Lung (tissue), 12 donors: ENCODE results near the gene SNTG2. TPM values are rescaled to one million over a fixed set of nuclear protein-coding genes. Genes with fewer than 3 reads are reported as not detected.

Source experiments
- ATAC-seq: fragments of 200-7000 bp; cut with Tn5 transposase; one replicate; pipeline ENCODE4 v1.9.1; 2020; ENCODE audit warnings: moderate number of reproducible peaks; ENCODE audit not compliant: insufficient read depth, low FRiP score
- DNase-seq, 3 donors: peaks; one replicate each; pipeline ENCODE4 v3.0.0-alpha.2; 2013 to 2017
- H3K27ac ChIP-seq, 2 donors: one replicate each; pipeline ENCODE4 v1.5.1; 2013; ENCODE audit warnings: mild to moderate bottlenecking in 2 of 2, moderate library complexity in 2 of 2, control low read depth in 1 of 2, inconsistent platforms in 1 of 2, low read depth in 1 of 2, low read length in 1 of 2
- H3K27me3 ChIP-seq, 3 donors: one replicate each; pipeline ENCODE4 v1.5.1; 2013; ENCODE audit warnings: low read length in 2 of 3; ENCODE audit not compliant: control insufficient read depth in 3 of 3, insufficient read depth in 3 of 3
- H3K36me3 ChIP-seq, 4 donors: one replicate each; pipeline ENCODE4 v1.5.1; 2013; ENCODE audit warnings: low read length in 4 of 4, mild to moderate bottlenecking in 1 of 4, moderate library complexity in 1 of 4; ENCODE audit not compliant: control insufficient read depth in 4 of 4, insufficient read depth in 4 of 4
- H3K4me1 ChIP-seq, 5 donors: one replicate each; pipeline ENCODE4 v1.5.1; 2013; ENCODE audit warnings: low read length in 5 of 5, mild to moderate bottlenecking in 2 of 5, moderate library complexity in 1 of 5; ENCODE audit not compliant: control insufficient read depth in 5 of 5, insufficient read depth in 5 of 5
- H3K4me3 ChIP-seq: one replicate; pipeline ENCODE4 v1.5.1; 2013; ENCODE audit warnings: mild to moderate bottlenecking, control low read depth, moderate library complexity
- H3K9ac ChIP-seq, 2 donors: one replicate each; pipeline ENCODE4 v1.5.1; 2013; ENCODE audit warnings: low read length in 2 of 2, control low read depth in 1 of 2; ENCODE audit not compliant: insufficient read depth in 1 of 2
- H3K9me3 ChIP-seq, 4 donors: one replicate each; pipeline ENCODE4 v1.5.1; 2013; ENCODE audit warnings: low read length in 3 of 4, mild to moderate bottlenecking in 1 of 4, moderate library complexity in 1 of 4; ENCODE audit not compliant: control insufficient read depth in 4 of 4, insufficient read depth in 3 of 4
- WGBS, 2 donors: extraction: QIAGEN DNeasy Blood & Tissue Kit; methylation state at CpG; one replicate each; pipeline ENCODE4 v1.1.7; 2013; 5-methylcytosine and 5-hydroxymethylcytosine counted together
- polyA plus RNA-seq, 2 donors: library from polyadenylated mRNA; stranded (reverse); fragments of 200-250 nt; gene quantifications; one replicate each; pipeline ENCODE4 v1.2.1, GENCODE V29; 2013
- total RNA-seq, 2 donors: library from RNA; depleted of rRNA in 1 of 2; stranded (reverse); fragments of >200 nt in 1 of 2; gene quantifications; one replicate each; pipeline ENCODE4 v1.2.1, GENCODE V29; 2014 to 2021
- TF ChIP-seq, protein P1 (sequence below): IDR thresholded peaks from 2 replicates; pipeline ENCODE4 v1.5.1; 2012; ENCODE audit warnings: mild to moderate bottlenecking; ENCODE audit errors: control extremely low read depth, extremely low read depth
- donor health status: control.
- donor health status: control.
- donor health status: Bipolar disorder and iron deficiency.
- donor health status: healthy.
- donor health status: DM: yes; HTN: yes; CAD: no.

SNTG2 gene
- total and polyA plus RNA-seq, 4 donors, result 0.31 to 1.8 (median 1.2) TPM

DNA sequence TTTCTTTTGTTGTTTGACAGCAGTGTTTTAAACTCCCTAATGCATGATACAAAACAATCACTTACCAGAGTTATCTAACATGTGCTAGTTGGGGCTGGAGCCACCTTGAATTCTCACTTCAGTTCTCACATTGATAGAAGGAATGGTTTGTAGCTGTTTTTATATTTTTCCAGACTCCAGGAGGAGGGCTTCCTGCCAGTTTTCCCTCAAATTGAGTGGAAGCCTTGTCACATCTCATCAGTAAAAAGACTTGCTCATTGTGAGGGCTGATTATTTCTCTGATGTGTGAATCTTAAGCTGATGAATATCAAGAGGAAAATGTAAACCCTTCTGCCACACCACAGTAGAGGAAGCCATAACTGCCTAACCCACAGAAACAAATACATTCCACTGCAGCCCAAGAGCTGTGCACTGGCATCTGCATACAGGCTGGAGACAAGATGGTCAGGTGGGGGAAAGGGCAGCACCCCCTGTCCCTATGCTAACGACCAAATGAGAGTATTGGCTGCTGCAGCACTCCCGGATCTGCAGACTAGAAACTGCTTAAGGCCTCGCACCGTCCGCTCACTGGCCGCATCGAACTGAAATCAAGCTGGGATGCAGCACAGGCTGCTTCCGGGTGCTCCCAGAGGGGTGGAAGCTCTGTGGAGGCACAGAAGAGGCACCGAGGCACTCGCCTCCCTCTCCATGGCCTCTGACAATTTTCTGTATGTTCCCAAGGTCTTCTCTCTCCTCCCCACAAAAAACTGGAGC is 388.9 kb downstream of the SNTG2 start:
- TF ChIP-seq, protein P1, sequence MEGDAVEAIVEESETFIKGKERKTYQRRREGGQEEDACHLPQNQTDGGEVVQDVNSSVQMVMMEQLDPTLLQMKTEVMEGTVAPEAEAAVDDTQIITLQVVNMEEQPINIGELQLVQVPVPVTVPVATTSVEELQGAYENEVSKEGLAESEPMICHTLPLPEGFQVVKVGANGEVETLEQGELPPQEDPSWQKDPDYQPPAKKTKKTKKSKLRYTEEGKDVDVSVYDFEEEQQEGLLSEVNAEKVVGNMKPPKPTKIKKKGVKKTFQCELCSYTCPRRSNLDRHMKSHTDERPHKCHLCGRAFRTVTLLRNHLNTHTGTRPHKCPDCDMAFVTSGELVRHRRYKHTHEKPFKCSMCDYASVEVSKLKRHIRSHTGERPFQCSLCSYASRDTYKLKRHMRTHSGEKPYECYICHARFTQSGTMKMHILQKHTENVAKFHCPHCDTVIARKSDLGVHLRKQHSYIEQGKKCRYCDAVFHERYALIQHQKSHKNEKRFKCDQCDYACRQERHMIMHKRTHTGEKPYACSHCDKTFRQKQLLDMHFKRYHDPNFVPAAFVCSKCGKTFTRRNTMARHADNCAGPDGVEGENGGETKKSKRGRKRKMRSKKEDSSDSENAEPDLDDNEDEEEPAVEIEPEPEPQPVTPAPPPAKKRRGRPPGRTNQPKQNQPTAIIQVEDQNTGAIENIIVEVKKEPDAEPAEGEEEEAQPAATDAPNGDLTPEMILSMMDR, result no peak
- 63 to 72% methylated on average over 10 of the region's 10 CpGs for WGBS, 2 donors
- Histone ChIP-seq H3K4me1 (peaks cover 0 to 9% (median 0%) of the 10 kb centered on the region in 5 donors), H3K9me3 (no peaks in the 10 kb centered on the region), H3K9ac (no peak overlapping the region), H3K4me3 (no peak overlapping the region), H3K27ac (no peak overlapping the region), H3K27me3 (no peaks in the 10 kb centered on the region), H3K36me3 (no peaks in the 10 kb centered on the region)
- no peak for DNase-seq
- ATAC-seq, result no peak

DNA sequence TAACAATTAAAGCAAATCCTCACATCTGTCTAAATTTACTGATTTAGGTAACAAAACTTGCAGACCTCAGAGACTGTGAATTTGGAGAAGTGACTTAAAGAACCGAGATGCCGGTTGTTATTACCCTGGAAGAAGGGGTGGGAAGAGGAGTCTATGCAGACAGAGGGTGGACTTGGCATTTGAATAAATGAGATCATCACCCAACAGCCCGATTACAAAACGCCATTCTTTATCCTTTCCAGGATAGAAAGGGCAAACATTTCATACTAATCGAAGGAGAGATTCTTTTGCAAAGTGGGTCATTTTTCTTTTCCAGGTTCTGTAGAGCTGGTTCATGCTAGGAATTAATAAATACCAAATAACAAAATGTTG is 389.5 kb downstream of the SNTG2 start:
- no peaks in the 10 kb centered on the region for H3K9me3 ChIP-seq
- ATAC-seq (no peak), DNase-seq (no peak)
- WGBS, 2 donors, result 65 to 77% methylated on average over 5 of the region's 5 CpGs
- no peak overlapping the region for H3K4me3 ChIP-seq
- no peak overlapping the region for H3K9ac ChIP-seq
- TF ChIP-seq, protein P1, result no peak
- no peaks in the 10 kb centered on the region for H3K36me3 ChIP-seq
- H3K27me3 ChIP-seq, result no peaks in the 10 kb centered on the region
- no peak overlapping the region for H3K27ac ChIP-seq
- peaks cover 0 to 9% (median 0%) of the 10 kb centered on the region in 5 donors for H3K4me1 ChIP-seq

DNA sequence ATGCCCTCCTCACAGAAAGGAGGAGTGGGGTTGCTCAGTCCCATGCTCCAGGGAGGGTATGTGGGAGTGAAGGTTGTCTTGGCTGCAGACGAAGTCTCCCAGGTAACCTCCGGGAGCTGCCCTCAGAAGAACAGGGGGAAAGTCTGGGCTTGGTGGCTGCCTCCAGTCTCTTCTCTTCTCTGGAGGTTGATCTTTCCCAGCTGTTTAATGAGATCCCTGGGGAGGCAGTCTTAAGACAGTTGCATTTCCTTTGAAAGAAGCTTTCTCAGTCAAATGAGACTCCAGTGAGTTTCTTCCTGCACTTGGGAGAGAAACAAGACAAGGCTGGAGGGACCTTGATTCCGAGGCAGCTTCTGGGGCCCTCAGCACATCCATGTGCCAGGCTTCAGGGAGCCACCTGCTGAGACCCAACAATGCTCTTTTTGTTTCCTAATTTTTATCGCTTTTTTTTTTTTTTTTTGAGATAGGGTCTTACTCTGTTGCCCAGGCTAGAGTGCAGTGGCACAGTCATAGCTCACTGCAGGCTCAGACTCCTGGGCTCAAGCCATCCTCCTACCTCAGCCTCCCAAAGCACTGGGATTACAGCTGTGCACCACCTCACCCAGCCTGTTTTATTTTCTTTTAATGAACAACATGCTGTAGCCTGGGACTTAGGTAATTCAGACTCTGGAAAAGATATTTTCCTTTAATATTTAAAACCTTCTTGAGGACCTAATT is 390.9 kb downstream of the SNTG2 start:
- peaks cover 0 to 9% (median 0%) of the 10 kb centered on the region in 5 donors for H3K4me1 ChIP-seq
- no peak overlapping the region for H3K4me3 ChIP-seq
- no peaks in the 10 kb centered on the region for H3K36me3 ChIP-seq
- 71 to 85% methylated on average over 4 of the region's 4 CpGs for WGBS, 2 donors
- TF ChIP-seq, protein P1, result no peak
- peak in 1 of 3 donors; percentile 46 for DNase-seq
- no peaks in the 10 kb centered on the region for H3K27me3 ChIP-seq
- H3K9ac ChIP-seq, result no peak overlapping the region
- H3K27ac ChIP-seq, result no peak overlapping the region
- peaks cover 0 to 6% (median 0%) of the 10 kb centered on the region in 4 donors for H3K9me3 ChIP-seq
- no peak for ATAC-seq
